MCF 10A (cell line): ENCODE results near the gene DBP. TPM values are rescaled to one million over a fixed set of nuclear protein-coding genes. Genes with fewer than 3 reads are reported as not detected.

Source experiments
- BruUV-seq: library from RNA; stranded (reverse); fragments of 400-500 nt; replicated peaks from 2 replicates; lab custom pipeline; 2021; lab: Mats Ljungman, UMichigan
- CTCF ChIA-PET: fragments of 300-600 bp; sonication (Branson Sonifier 250); formaldehyde crosslinking; extraction: SDS; loops from one replicate; lab custom pipeline; 2021; ENCODE audit warnings: antibody characterized with exemption, inconsistent platforms; lab: Yijun Ruan, JAX
- POLR2A ChIA-PET: fragments of 300-600, 350-650 bp; sonication (Branson Sonifier 250); formaldehyde crosslinking; extraction: SDS; loops from one replicate; lab custom pipeline; 2020; ENCODE audit warnings: antibody characterized with exemption, inconsistent platforms; lab: Yijun Ruan, JAX
- DNase-seq: peaks from one replicate; pipeline ENCODE4 v3.0.0-alpha.2; 2018; ENCODE audit not compliant: unreplicated experiment
- H3K27ac Mint-ChIP-seq: one replicate; pipeline ENCODE4 v1.8.0; 2022; ENCODE audit warnings: mild to moderate bottlenecking, low read depth, mixed read lengths; ENCODE audit not compliant: unreplicated experiment
- H3K27me3 Mint-ChIP-seq: one replicate; pipeline ENCODE4 v1.8.0; 2022; ENCODE audit warnings: mixed read lengths; ENCODE audit not compliant: insufficient read depth, unreplicated experiment
- H3K36me3 Mint-ChIP-seq: one replicate; pipeline ENCODE4 v1.8.0; 2022; ENCODE audit warnings: mild to moderate bottlenecking, moderate library complexity, mixed read lengths; ENCODE audit not compliant: insufficient read depth, unreplicated experiment
- H3K4me1 Mint-ChIP-seq: one replicate; pipeline ENCODE4 v1.8.0; 2022; ENCODE audit warnings: mixed read lengths; ENCODE audit not compliant: insufficient read depth, unreplicated experiment
- H3K4me3 Mint-ChIP-seq: one replicate; pipeline ENCODE4 v1.8.0; 2022; ENCODE audit warnings: mild to moderate bottlenecking, moderate library complexity, mixed read lengths; ENCODE audit not compliant: unreplicated experiment
- H3K9me3 Mint-ChIP-seq: one replicate; pipeline ENCODE4 v1.8.0; 2022; ENCODE audit warnings: mixed read lengths; ENCODE audit not compliant: unreplicated experiment
- intact Hi-C: fragments of 100-400 bp; cut with micrococcal nuclease; formaldehyde crosslinking; loops from 2 replicates; pipeline ENCODE4 v1.14.1; 2022
- total RNA-seq: library from RNA; stranded (reverse); gene quantifications from 2 replicates; pipeline ENCODE4 v1.2.3, GENCODE V29; 2022
- TF ChIP-seq, protein P1 (sequence below): fragments of 200-600 bp; IDR thresholded peaks from one replicate; pipeline ENCODE4 v1.8.0; 2022; ENCODE audit warnings: antibody characterized with exemption, mild to moderate bottlenecking; ENCODE audit not compliant: unreplicated experiment

Gene DBP
- total RNA-seq, 1 experiment from 2014 or later = 0.56 TPM

DNA sequence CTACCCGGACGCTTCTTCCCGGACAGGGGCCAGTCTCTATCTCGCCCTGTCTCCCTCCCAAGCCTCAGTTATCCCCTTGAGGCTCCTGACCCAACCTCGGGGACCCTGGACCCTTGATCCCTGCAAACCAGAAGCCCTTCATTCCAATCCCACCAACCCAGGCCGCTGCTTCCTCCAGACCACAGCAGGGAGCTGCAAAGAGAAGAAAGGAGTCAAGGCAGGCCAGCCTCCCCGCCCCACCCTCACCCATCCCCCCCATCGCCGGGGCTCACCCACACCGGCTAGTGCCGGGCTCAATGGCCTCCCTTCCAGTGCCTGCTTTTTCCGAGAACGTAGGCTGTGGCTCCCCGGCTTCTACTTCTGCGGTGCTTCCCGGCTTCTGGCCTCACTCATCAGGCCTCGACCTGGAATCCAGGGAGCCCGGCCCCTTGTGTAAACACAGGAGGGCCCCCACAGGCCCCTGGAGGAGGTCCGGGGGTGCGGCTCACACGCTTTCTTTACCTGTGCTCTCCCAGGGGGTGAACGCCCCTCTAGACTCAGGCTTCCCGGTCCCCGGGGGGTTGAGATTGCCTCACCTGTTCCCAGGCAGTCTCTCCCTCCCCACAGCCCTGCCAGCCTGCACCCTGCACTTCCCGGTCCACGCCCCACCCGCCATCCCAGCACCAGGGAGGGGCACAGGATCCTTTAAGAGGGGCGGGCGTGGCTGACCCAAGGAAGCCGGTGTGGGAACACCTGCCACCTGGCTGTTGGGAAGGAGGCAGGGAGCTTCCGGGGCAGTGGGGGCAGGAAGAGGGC is 22.5 kb downstream of the DBP start, which contains the start of gene FAM83E:
FAM83E (minus strand) TSS at position 641 of the 795 bp plus-strand sequence. CDS start 1,704 bp downstream, outside the sequence.
- ChIA-PET POLR2A (interaction anchor here (0.7 to 7.2 kb wide), 8 partner anchors 13 to 184 kb away, joined by 3 to 108 read pairs (median 3); no protein-coding TSS in a partner anchor), CTCF (no interaction called here)
- intact Hi-C loops = no loop called here
- no TSS peak for BruUV-seq
- peak within 1 kb of the TSS; percentile 51 for H3K27ac Mint-ChIP-seq
- TF ChIP-seq, protein P1, sequence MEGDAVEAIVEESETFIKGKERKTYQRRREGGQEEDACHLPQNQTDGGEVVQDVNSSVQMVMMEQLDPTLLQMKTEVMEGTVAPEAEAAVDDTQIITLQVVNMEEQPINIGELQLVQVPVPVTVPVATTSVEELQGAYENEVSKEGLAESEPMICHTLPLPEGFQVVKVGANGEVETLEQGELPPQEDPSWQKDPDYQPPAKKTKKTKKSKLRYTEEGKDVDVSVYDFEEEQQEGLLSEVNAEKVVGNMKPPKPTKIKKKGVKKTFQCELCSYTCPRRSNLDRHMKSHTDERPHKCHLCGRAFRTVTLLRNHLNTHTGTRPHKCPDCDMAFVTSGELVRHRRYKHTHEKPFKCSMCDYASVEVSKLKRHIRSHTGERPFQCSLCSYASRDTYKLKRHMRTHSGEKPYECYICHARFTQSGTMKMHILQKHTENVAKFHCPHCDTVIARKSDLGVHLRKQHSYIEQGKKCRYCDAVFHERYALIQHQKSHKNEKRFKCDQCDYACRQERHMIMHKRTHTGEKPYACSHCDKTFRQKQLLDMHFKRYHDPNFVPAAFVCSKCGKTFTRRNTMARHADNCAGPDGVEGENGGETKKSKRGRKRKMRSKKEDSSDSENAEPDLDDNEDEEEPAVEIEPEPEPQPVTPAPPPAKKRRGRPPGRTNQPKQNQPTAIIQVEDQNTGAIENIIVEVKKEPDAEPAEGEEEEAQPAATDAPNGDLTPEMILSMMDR = no peak
- H3K9me3 Mint-ChIP-seq = no peaks in the 10 kb centered on the region
- peak; percentile 90 for DNase-seq
- peaks cover 64% of the 10 kb centered on the region for H3K36me3 Mint-ChIP-seq
- peak within 1 kb of the TSS; percentile 87 for H3K4me3 Mint-ChIP-seq
- peaks cover 37% of the 10 kb centered on the region for H3K4me1 Mint-ChIP-seq
- H3K27me3 Mint-ChIP-seq = no peaks in the 10 kb centered on the region

DNA sequence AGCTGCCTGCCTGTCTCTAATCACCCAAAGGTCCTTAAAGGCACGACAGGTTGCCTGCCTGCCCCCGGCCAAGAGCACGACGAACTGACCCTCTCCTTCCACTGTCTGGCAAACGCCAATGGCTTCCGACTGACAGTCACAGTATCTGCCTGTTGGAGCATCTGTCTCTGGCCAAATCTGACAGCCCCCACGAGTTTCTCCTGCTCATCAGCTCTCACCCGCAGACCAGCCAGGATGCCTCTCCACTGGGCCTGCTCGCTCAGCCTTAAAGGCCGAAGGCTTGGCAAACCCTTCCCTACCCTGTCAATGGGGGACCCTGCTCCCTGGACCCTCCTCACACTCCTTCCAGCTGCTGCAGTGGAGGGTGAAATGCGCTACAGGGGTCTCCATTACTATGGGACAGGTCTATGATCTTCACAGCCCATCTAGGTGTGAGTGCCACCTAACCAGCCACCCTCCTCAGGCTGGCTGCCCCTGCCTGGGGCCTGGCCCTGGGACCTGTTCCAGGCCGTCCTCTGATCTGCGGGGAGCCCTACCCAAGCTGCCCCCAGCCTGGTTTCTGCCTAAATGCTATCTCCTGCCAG is 23.2 kb downstream of the DBP start:
- intact Hi-C loops = no loop called here
- POLR2A ChIA-PET = interaction anchor here (0.7 to 7.2 kb wide), 7 partner anchors 12 to 183 kb away, joined by 3 to 108 read pairs (median 3); no protein-coding TSS in a partner anchor

DNA sequence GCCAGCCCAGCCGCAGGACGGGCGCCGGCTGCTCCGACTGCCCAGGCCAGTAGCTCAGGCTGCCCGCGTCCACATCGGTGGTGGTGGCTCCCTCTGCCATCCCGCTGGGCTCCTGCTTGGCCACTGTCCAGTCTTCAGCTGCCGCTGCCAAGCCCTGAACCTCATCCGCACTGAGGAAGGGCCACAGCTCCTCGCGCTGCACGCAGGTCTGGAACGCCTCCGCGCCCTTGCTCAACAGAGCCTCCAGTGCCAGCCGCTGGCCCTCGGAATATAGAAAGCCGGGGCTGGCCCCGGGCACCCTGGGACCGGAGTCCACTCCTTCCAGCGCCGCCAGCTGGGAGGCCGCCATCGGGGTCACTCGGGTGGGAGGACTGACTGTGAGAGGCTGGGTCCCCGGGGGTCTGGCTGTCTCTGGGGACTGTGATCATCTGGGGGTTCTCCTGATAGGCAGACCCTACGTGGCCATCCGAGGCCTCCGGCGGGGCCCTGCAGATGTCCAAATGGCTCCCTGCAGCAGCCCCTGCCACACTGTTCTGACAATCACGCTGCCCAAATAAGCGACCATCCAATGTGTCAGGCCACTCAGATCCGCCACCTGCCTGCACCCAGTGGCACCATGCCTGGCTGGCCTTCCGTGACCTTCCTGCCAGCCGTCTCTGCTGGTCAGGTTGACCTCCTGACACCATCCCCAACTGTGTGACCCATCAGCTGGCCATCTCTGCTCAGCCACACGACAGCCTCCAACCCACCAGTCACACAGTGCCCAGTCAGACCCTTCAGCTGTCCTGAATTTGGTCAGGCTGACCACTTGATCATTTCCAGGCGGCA is 23.9 kb downstream of the DBP start:
- Mint-ChIP-seq H3K4me3 (no peak overlapping the region), H3K27ac (no peak overlapping the region), H3K4me1 (peaks cover 35% of the 10 kb centered on the region), H3K27me3 (no peaks in the 10 kb centered on the region), H3K36me3 (peaks cover 50% of the 10 kb centered on the region), H3K9me3 (no peaks in the 10 kb centered on the region)
- DNase-seq = peak; percentile 95
- TF ChIP-seq, protein P1 = no peak
- no TSS peak for BruUV-seq
- intact Hi-C loops = no loop called here
- ChIA-PET CTCF (no interaction called here), POLR2A (interaction anchor here (0.7 to 7.2 kb wide), 5 partner anchors 12 to 144 kb away, joined by 3 to 108 read pairs (median 3); no protein-coding TSS in a partner anchor)

More for the DNA sequence above, 23.2 kb downstream of the DBP start:
- no TSS peak for BruUV-seq
- TF ChIP-seq, protein P1 = no peak
- H3K36me3 Mint-ChIP-seq = peaks cover 57% of the 10 kb centered on the region
- H3K9me3 Mint-ChIP-seq = no peaks in the 10 kb centered on the region
- no peak for DNase-seq
- no peak overlapping the region for H3K27ac Mint-ChIP-seq
- H3K27me3 Mint-ChIP-seq = no peaks in the 10 kb centered on the region
- H3K4me1 Mint-ChIP-seq = peaks cover 35% of the 10 kb centered on the region
- CTCF ChIA-PET = no interaction called here
- peak overlapping the region; percentile 87 for H3K4me3 Mint-ChIP-seq
